Skin of body (tissue), 1 donor: Measurements from ENCODE around the gene LASP1NB.
A peak's percentile ranks its signal among the peaks of the same experiment; 100 is the strongest.
"Not testable (repeated sequence)": the region's sequence is repeated elsewhere in the genome, so short reads cannot be mapped to it uniquely, and the experiment has no call there.

Experiments used
- DNase-seq: peaks from one replicate; lab custom pipeline; 2025; lab: John Stamatoyannopoulos, UW

The LASP1NB gene

GRCh38 chr17:38896346-38896954 lies 29.0 kb upstream of the LASP1NB start:
- DNase-seq: no peak

- no peak for DNase-seq
Measured at GRCh38 chr17:38897176-38897575, 28.2 kb upstream of the LASP1NB start.

- no peak for DNase-seq
Measured at GRCh38 chr17:38897671-38898290, 27.6 kb upstream of the LASP1NB start.

GRCh38 chr17:38898291-38898679 lies 27.1 kb upstream of the LASP1NB start:
- no peak for DNase-seq

GRCh38 chr17:38898812-38899348 lies 26.5 kb upstream of the LASP1NB start:
- DNase-seq: peak; percentile 16

- DNase-seq: no peak
Measured at GRCh38 chr17:38899421-38899820, 26.0 kb upstream of the LASP1NB start.

- DNase-seq: no peak
Measured at GRCh38 chr17:38900978-38901656, 24.3 kb upstream of the LASP1NB start.

GRCh38 chr17:38903404-38903803 lies 22.0 kb upstream of the LASP1NB start:
- no peak for DNase-seq

GRCh38 chr17:38904892-38905291 lies 20.5 kb upstream of the LASP1NB start:
- DNase-seq: no peak

GRCh38 chr17:38905375-38905774 lies 20.0 kb upstream of the LASP1NB start:
- no peak for DNase-seq

GRCh38 chr17:38906460-38907228 lies 18.8 kb upstream of the LASP1NB start:
- no peak for DNase-seq

- DNase-seq: no peak
Measured at GRCh38 chr17:38907930-38908675, 17.3 kb upstream of the LASP1NB start.

- DNase-seq: no peak
Measured at GRCh38 chr17:38908676-38909181, 16.7 kb upstream of the LASP1NB start.

- DNase-seq: no peak
Measured at GRCh38 chr17:38910325-38910724, 15.1 kb upstream of the LASP1NB start.

- DNase-seq: no peak
Measured at GRCh38 chr17:38911081-38911730, 14.2 kb upstream of the LASP1NB start.

- not testable (repeated sequence) for DNase-seq
Measured at GRCh38 chr17:38911731-38912081, 13.7 kb upstream of the LASP1NB start.

GRCh38 chr17:38912221-38912813 lies 13.1 kb upstream of the LASP1NB start:
- DNase-seq: no peak

GRCh38 chr17:38914741-38915638 lies 10.4 kb upstream of the LASP1NB start:
- DNase-seq: no peak

- DNase-seq: no peak
Measured at GRCh38 chr17:38915639-38915995, 9.8 kb upstream of the LASP1NB start.
